CD4-positive, alpha-beta T cell treated with Interleukin-12 subunit alpha and Interleukin-12 subunit beta, for 1 hour (primary cell): ENCODE data around the gene NUBPL.

Source experiments
- DNase-seq: peaks from one replicate; pipeline ENCODE4 v3.0.0-alpha.2; 2020

The NUBPL gene, protein sequence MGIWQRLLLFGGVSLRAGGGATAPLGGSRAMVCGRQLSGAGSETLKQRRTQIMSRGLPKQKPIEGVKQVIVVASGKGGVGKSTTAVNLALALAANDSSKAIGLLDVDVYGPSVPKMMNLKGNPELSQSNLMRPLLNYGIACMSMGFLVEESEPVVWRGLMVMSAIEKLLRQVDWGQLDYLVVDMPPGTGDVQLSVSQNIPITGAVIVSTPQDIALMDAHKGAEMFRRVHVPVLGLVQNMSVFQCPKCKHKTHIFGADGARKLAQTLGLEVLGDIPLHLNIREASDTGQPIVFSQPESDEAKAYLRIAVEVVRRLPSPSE

DNA sequence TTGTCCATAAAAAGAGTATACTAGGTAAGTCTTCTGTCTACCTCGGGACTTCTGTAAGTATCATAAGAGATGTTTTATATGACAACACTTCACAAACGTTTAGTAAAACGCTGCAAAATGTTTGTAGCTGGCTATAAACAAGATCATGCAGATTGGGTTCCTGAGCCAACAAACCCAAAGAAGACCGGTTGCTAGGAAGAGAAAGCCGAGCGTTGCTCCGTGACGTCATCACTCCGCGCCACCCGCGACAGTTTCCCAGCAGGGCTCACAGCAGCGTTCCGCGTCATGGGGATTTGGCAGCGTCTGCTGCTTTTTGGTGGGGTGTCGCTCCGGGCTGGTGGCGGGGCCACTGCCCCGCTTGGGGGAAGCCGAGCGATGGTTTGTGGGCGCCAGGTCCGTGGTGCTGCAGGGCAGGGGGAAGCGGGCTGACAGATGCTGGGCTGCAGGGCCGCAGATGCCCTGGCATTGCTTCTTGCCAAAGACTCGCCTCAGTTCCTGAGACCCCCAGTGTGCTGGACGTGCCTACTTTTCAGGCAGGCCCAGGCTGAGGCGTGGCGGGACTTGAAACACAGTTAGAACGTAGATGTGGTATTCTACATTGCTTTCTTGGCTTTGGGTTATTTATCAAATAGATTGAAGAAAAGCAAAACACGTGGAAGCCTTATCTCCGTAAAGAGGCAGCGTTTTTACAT lies at the start of gene NUBPL:
Gene NUBPL, plus strand, starts transcription at position 250 of the 692 bp plus-strand sequence. Its CDS starts 36 bp downstream, at position 286.
- DNase-seq: peak; percentile 98

DNA sequence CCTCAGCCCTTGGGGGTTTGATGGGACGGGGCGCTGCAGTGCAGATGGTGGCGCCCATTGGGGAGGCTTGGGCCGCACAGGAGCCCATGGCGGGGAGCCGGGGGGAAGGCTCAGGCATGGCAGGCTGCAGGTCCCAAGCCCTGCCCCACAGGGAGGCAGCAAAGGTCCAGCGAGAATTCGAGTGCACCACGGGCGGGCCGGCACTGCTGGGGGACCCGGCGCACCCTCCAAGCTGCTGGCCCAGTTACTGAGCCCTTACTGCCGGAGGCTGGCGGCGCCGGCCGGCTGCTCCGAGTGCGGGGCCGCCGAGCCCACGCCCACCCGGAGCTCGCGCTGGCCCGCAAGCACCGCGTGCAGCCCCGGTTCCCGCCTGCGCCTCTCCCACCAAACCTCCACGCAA lies 34.1 kb upstream of the NUBPL start:
- no peak for DNase-seq

DNA sequence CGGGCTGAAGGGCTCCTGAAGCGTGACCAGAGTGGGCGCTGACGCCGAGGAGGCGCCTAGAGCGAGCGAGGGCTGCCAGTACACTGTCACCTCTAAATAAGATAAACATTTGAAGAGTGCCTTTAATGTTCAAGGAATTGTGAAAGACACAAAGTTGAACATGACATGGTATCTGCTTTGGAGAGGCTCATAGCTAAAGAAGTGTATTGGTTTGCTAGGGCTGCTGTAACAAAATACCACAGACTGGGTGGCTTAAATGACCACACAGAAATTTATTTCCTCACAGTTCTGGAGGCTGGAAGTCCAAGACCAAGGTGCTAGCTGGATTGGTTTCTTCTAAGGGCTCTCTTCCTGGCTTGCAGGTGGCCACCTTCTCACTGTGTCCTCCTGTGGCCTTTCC lies 33.7 kb upstream of the NUBPL start:
- DNase-seq: no peak

DNA sequence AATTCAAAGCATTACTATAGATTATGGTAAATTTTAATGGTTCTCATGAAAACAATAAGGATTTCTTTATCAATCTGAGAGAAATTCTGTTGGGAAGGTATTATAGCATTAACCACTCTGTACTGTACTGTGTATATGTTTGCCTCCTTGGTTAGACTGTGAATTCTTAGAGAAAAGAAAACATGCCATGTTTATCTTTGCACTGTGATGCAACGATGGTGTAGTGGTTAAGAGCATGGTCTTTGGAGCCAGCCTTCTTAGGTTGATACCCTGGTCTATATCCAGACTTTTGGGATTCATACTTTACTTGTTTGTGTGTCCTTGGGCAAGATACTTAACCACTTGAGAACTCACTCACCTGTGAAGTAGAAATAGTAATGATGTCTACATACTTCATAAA lies 32.2 kb upstream of the NUBPL start:
- DNase-seq: no peak

DNA sequence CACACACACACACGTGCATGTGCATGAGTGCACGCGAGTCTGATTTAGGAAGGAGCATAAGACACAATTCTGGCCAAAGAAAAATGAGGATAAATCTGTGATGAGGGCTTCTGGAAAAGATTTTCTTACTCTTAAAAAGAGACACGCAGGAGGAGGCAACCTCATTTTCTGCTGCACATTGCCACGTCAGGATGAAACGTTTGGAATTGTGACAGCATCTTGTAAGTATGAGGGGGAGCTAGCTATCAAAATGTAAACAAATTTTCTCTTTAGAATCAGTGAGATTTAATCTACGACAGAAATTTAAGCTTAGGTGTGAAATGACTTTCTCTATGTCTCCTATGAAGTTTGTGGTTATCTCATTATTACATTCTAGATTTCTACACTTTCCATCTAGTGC lies 31.1 kb upstream of the NUBPL start:
- no peak for DNase-seq

DNA sequence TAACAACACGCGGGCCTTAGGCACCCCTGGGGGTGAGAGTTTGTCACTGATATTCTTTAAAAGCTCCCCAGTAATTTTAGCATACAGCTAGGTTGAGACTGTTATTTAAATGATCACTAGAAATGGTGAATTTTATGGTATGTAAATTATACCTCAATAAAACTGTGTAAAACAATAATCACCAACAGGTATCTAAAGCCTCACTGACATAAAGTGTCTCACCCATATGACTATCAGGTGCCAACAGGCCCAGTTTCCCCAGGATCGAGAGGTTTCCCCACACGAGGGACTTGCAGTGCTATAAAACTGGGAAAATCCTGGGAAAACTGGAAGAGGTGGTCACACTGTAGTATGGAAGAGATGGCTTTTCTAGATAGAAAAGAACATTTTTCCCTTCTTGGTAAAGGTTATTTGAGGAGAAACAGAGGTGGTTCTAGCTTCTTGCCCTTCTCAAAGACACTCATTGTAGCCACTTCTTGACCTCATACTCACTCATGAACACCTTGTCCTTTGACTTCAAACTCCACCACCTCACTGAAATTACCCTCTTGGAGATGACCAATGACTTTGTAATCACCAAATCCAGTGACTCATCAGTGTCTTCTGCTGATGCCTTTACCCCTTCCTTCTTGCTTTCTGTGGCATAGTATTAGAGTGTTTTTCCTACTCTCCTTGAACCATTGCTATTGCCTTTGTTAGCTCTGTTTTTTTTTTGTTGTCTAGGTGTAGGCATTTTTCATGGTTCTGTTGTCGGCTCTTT lies 24.8 kb upstream of the NUBPL start:
- no peak for DNase-seq

DNA sequence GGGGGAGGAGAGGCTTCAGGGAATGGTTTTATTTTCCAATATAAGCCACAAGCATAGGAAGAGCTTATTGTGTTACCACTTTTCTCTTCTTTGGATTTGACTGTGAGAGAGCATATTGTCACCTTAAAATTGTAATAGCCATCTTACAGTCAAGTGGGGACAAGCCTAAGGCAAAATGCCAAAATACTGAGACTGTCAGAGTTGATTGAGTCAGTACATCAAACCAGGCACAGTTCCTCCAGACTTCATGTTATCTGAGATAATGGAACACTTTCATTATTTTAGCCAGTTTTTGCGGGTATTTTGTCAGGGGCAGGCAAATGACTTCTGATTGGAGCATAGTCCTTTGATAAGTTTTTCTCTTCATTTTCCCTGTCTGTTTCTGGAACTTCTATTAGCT lies 19.5 kb upstream of the NUBPL start:
- no peak for DNase-seq

DNA sequence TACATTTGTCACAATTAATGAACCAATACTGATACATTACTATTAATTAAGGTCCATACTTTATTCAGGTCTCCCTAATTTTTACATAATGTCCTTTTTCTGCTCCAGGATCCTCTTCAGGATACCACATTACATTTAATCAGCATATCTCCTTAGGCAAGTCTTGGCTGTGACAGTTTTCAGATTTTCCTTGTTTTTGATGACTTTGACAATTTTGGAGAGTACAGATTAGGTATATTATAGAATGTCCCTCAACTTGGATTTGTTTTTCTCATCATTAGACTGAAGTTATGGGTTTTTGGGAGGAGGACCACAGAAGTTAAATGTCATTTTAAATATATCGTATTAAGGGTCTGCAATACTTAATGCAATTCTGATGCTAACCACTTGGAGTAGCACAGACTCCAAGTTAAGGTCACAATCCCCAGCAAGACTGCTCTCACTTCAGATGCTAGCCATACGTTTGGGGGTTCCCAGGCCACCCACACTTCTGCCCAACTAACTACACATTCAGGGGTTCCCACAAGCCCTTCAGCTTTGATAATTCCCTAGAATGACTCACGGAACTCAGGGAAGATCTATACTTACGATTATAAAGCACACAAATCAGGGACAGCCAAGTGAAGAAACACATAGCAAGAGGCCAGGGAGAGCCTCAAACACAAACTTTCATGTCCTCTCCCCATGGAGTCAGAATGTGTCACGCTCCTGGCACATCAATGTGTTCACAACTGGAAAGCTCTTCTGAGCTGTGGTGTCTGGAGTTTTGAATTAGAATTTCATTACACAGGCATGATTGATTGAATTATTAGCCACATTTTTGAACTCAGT lies 17.0 kb upstream of the NUBPL start:
- no peak for DNase-seq

DNA sequence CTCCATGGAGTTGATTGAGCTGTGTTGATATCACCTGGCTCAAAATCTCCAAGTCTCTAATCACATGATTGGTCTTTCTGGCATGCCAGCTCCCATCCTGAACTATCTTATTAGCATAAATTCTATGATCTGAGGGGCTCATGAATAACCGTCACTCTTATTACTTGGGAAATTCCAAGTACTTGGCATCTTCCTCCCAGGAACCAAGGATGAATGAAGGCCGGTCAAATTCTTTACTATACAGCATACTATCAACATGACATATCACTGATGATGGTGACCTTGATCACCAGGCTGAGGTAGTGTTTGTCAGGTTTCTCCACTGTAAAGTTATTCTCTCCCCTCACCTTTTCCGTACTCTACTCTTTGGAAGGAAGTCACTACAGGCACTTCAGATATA lies 16.4 kb upstream of the NUBPL start:
- DNase-seq: no peak

DNA sequence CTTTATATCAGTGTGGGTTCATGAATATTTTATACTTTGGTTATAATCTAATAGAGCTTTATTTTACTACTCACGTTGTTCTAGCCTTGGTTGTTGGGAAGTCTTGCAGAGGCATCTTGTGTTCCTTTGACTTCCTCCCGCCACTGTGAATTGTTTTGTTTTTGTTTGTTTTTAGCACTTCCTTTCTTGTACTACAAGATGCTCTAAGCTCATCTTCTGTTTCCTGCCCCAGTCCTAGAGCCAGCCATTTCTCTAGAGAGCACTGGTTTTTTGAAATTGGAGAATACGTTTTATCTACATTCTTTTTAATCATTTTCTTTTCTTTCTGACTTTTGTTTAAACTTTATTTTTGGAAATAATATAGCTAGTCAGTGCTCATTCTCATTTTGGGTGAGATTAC lies 15.9 kb upstream of the NUBPL start:
- no peak for DNase-seq

DNA sequence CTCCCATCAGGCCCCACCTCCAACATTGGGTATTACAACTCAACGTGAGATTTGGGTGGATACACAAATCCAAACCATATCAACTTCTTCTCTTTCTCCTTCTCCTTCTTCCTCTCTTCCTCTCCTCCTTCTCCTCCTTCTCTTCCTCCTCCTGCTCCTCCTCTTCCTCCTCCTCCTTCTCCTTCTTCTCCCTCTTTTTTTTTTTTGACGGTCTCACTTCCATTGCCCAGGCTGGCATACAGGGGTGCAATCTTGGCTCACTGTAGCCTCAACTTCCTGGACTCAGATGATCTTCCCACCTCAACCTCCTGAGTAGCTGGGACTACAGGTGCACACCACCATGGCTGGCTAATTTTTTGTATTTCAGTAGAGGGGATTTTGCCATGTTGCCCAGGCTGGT lies 11.4 kb upstream of the NUBPL start:
- DNase-seq: no peak

DNA sequence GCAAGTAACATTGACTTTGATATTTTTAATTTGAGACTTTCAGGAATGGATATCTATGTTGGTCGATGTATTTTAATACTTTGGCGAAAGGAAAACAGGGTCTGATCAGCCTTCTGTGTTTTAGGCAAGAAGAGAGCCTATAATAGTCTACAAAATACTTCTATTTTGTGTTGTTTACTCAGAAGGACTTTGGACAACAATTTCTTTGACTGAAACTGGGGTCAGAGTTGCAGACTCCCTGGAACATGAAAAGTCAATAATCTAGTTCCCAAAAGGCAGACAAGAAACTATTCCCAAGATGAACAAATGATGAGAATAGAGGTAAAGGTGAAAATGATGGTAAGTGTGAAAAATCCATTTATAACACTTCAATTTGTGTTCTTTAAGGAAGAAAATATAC lies 10.6 kb upstream of the NUBPL start:
- DNase-seq: no peak

DNA sequence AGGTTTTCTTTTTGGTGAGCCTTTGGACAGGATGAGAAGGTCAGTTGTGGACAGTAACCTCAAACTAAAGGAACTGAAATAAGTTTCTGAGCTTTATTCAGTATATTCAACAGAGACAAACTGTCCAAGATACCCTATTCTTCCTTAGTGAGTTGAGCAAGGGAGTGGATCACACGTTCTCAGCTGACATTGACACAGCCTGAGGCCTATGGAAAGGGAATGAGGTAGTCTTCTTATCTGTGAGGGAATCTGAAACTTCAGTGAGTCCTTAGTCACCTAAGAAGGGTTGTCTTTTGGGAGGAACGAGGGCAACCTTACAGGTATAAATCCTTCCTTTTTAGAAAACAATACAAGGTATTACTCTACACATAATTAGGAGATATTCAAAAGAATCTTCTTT lies 5.0 kb upstream of the NUBPL start:
- no peak for DNase-seq

DNA sequence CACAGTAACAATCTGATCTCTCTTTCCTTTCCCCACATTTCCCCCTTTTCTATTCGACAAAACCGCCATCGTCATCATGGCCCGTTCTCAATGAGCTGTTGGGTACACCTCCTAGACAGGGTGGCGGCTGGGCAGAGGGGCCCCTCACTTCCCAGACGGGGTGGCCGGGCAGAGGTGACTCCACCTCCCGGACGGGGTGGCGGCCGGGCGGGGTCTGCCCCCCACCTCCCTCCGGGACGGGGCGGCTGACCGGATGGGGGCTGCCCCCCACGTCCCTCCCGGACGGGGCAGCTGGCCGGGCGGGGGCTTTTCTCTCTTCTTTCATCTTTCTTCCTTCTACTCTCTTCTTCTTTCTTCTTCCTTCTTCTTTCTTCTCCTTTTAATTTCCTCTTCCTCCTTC lies 1.3 kb upstream of the NUBPL start:
- no peak for DNase-seq

DNA sequence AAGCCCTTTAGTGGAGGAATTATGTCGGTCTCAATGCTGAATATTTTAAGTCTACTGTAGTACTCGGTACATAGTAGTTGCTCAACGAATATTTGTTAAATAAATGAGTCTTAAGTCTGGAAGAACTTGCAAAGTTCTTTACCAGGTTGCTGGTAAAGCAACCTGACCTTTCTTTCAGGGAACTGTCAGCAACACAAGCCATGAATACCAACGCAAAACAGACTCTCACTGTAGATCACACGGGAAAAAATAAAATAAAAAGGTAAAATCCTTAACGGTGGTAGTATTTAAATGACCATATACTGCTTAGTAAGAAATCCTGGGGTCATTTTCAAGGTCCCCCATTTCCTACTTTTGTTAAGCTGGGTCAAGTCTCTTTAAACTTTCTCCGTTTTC lies 447 bp upstream of the NUBPL start:
- no peak for DNase-seq

DNA sequence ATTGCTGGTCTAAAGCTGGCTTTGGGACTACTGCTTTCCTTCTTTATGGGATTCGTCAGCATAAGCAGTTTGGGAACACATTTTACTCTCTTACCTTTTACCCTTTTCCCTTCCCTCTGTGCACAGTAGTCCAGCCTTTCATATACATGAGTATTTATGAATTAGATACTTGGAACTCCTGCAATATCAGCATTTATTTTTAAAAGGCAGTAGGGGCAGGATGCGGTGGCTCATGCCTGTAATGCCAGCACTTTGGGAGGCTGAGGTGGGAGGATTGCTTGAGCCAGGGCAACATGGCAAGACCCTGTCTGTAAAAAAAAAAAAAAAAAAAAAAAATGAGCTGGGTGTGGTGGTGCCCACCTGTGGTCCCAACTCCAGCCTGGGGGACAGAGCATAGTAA lies 3.0 kb downstream of the NUBPL start:
- no peak for DNase-seq

DNA sequence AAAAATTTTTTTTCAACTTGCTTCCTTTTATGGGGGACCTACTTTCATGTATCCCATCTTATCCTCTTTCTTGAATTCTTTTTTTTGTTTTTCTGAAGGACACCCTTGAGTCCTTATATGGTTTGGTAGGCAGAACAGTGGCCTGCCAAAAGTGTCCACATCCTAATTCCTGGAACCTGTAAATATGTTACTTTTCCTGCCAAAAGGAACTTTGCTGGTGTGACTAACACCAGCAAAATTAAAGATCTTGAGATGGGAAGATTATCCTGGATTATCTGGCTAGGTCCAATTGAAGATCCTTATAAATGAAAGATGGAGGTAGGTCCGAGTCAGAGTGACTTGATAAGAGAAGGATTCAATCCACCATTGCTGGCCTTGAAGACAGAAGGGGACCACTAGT lies 5.3 kb downstream of the NUBPL start:
- DNase-seq: no peak

DNA sequence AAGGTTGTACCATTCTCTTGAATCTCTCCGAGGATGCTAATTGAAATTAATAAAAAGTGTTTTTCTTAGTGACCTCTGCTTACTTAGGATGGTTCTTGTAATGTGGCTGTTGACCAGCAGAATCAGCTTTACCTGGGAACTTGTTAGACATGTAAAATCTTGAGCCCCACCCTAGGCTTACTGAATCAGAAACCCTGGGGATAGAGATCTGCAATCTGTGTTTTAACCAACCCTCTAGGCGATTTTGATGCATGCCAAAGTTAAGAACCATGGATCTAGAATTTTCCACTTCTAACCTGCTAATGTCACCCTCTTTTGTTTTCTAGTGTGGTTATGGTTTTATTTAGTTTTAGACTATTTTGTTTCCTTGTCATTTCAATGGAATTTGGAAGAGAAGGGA lies 6.5 kb downstream of the NUBPL start:
- no peak for DNase-seq

DNA sequence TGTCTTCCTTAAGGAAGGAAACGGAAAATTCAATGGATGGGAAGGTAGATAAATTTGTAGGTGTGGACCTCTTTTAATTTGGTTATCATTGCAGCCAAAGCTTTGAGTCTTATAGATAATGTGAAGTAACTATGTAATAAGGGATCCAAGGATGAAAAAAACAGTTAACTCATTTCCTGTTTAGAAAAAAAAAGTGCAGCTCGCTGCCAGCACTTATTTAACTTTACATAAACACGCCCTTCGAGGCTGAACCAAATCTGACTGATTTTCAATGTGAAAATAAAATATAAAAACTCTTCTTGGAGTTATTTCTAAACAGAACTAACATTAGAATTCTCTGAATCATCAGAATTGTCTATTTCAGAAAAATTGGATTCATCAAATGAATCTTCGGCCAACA lies 7.0 kb downstream of the NUBPL start:
- no peak for DNase-seq

DNA sequence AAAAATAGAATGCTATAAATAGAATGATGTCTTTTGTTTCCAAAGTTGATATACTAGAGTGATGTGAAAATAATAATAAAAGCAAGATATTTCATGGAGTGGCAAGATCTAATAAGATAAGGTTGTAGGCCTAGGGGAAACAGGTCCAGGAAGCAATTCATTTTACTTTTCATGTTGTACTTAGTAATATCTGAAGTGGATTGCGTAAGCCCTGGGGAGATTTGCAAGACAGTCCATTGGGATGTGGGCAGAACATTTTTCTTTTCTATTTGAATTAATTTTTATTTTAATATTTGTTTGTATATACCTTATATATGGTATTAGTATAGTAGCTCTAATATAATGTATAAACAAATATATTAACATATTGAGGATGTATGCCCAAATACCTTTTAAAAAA lies 7.5 kb downstream of the NUBPL start:
- DNase-seq: no peak

DNA sequence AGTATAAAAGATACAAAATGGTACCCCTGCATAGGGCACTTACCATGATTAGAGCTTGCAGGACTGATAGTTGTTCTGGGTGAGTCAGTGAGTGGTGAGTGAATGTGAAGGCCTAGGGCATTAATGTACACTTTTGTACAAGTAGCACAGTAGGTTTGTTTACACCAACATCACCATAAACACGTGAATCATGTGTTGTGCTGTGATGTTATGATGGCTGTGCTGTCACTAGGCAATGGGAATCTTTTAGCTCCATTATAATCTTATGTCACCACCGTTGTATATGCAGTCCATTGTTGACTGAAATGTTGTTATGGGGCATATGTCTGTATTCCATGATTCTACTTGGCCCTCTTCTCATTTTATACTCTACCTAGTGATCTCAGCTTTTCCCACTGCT lies 11.8 kb downstream of the NUBPL start:
- no peak for DNase-seq

DNA sequence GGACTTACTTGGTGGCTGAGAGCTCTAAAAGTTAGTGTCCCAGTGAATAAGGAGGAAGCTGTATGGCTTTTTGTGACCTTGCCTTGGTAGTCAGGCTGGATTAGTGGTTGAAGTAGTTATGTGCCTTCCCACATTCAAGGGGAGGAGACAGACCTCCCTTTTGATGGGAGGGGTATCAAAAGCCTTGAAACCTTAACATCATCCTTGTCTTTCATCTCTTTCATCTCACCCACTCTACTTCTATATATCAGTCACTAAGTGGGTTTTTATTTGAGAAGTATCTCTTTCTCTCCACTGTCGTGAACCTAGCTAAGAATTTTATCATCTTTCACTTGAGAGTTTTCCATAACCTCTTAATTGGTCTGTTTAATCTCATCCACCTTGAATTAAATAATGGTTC lies 15.7 kb downstream of the NUBPL start:
- no peak for DNase-seq

DNA sequence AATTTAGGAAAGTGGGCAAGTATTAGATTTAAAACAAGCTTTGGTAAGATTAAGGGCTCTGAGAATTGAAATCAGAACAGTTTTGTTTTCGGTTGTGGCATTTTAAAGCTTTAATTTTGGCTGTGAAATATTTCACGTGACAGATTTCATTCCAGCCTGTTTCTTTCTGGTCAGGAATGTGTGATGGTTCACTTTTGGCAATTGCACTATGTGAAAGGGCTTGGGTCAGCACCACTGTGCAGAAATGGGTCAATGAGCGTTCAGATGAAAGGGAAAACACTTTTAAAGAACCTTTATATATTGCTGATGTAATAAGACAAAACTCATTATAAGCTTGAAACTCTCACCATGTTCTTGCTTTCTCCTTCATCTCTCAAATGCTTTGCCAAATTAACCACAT lies 17.1 kb downstream of the NUBPL start:
- no peak for DNase-seq
